WTC11 (cell line): ENCODE data around the gene KLHDC9.

ENCODE experiments used
- CREB1 ChIP-seq: sonication (generic); formaldehyde crosslinking; IDR thresholded peaks from 2 replicates; pipeline ENCODE4 v1.8.0; 2023; ENCODE audit warnings: mild to moderate bottlenecking, missing genetic modification reagents
- ESRRA ChIP-seq: sonication (generic); formaldehyde crosslinking; IDR thresholded peaks from 2 replicates; pipeline ENCODE4 v1.8.1; 2022; ENCODE audit warnings: mild to moderate bottlenecking, missing genetic modification reagents, borderline replicate concordance
- FOXJ3 ChIP-seq: sonication (generic); formaldehyde crosslinking; IDR thresholded peaks from 2 replicates; pipeline ENCODE4 v1.9.0; 2021; ENCODE audit warnings: missing genetic modification reagents, mild to moderate bottlenecking, borderline replicate concordance
- JUN ChIP-seq: sonication (generic); formaldehyde crosslinking; IDR thresholded peaks from 2 replicates; pipeline ENCODE4 v1.8.0; 2023; ENCODE audit warnings: mild to moderate bottlenecking, missing genetic modification reagents
- NFYB ChIP-seq: sonication (generic); formaldehyde crosslinking; conservative IDR thresholded peaks from 2 replicates; pipeline ENCODE4 v1.8.0; 2022; ENCODE audit warnings: low read depth, missing genetic modification reagents
- SP1 ChIP-seq: sonication (generic); formaldehyde crosslinking; conservative IDR thresholded peaks from 2 replicates; pipeline ENCODE4 v1.8.1; 2022; ENCODE audit warnings: missing genetic modification reagents
- TCF7 ChIP-seq: sonication (generic); formaldehyde crosslinking; IDR thresholded peaks from 2 replicates; pipeline ENCODE4 v1.8.0; 2022; ENCODE audit warnings: mild to moderate bottlenecking, low read depth, missing genetic modification reagents, moderate library complexity
- TP53 ChIP-seq: sonication (generic); formaldehyde crosslinking; IDR thresholded peaks from 2 replicates; pipeline ENCODE4 v1.8.1; 2023; ENCODE audit warnings: mild to moderate bottlenecking, missing genetic modification reagents
- ZNF138 ChIP-seq: sonication (generic); formaldehyde crosslinking; conservative IDR thresholded peaks from 2 replicates; pipeline ENCODE4 v1.8.1; 2022; ENCODE audit warnings: mild to moderate bottlenecking, moderate library complexity, missing genetic modification reagents
- TF ChIP-seq, protein P1 (sequence below): fragments of 200-600 bp; IDR thresholded peaks from 2 replicates; pipeline ENCODE4 v1.8.0; 2022; ENCODE audit warnings: antibody characterized with exemption
- TF ChIP-seq, protein P2 (sequence below): sonication (generic); formaldehyde crosslinking; IDR thresholded peaks from 2 replicates; pipeline ENCODE4 v1.8.1; 2023; ENCODE audit warnings: mild to moderate bottlenecking, missing genetic modification reagents, moderate library complexity
- TF ChIP-seq, protein P3 (sequence below): fragments of 250-450 bp; sonication (Bioruptor Pico); IDR thresholded peaks from 2 replicates; pipeline ENCODE4 v1.9.0; 2021; ENCODE audit warnings: moderate library complexity, mild to moderate bottlenecking, inconsistent platforms, borderline replicate concordance

DNA sequence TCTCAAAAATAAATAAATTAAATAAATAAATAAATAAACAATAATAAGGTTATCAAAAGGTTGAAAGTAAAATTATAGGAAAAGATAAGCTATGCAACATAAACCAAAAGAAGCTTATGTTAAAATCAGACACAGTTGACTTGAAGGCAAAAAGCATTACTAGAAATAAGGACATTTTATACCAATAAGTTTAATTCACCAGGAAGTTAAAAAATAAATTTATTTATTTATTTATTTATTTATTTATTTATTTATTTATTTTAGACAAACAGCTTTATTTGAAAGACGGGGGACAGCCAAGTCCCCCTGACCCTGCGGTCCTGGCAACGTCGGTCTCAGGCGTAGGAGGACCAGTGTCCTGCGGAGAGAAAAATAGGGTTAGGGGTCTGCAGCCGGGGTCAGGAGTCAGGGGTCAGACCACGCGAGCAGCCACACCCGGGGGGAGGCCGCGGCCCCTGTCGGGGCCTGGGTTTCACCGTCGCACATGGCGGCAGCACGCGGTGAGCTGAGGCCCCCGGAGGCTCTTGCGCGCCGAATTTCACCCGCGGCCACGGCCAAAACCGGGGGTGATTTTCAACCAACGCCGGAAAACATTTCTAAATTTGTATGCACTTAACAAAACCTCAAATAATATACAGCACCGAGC lies 42.7 kb downstream of the KLHDC9 start:
- TF ChIP-seq, protein P1, sequence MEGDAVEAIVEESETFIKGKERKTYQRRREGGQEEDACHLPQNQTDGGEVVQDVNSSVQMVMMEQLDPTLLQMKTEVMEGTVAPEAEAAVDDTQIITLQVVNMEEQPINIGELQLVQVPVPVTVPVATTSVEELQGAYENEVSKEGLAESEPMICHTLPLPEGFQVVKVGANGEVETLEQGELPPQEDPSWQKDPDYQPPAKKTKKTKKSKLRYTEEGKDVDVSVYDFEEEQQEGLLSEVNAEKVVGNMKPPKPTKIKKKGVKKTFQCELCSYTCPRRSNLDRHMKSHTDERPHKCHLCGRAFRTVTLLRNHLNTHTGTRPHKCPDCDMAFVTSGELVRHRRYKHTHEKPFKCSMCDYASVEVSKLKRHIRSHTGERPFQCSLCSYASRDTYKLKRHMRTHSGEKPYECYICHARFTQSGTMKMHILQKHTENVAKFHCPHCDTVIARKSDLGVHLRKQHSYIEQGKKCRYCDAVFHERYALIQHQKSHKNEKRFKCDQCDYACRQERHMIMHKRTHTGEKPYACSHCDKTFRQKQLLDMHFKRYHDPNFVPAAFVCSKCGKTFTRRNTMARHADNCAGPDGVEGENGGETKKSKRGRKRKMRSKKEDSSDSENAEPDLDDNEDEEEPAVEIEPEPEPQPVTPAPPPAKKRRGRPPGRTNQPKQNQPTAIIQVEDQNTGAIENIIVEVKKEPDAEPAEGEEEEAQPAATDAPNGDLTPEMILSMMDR, result no peak
- no peak for TF ChIP-seq ZNF138 (CRISPR knock-in tag)
- no peak for TF ChIP-seq SP1 (CRISPR knock-in tag)
- no peak for TF ChIP-seq FOXJ3 (CRISPR knock-in tag)
- TF ChIP-seq NFYB (CRISPR knock-in tag), result no peak
- TF ChIP-seq CREB1 (CRISPR knock-in tag), result no peak
- no peak for TF ChIP-seq JUN
- no peak for TF ChIP-seq TP53 (CRISPR knock-in tag)
- TF ChIP-seq, protein P2, sequence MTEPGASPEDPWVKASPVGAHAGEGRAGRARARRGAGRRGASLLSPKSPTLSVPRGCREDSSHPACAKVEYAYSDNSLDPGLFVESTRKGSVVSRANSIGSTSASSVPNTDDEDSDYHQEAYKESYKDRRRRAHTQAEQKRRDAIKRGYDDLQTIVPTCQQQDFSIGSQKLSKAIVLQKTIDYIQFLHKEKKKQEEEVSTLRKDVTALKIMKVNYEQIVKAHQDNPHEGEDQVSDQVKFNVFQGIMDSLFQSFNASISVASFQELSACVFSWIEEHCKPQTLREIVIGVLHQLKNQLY (CRISPR knock-in tag), result no peak
- no peak for TF ChIP-seq ESRRA (CRISPR knock-in tag)
- TF ChIP-seq, protein P3, sequence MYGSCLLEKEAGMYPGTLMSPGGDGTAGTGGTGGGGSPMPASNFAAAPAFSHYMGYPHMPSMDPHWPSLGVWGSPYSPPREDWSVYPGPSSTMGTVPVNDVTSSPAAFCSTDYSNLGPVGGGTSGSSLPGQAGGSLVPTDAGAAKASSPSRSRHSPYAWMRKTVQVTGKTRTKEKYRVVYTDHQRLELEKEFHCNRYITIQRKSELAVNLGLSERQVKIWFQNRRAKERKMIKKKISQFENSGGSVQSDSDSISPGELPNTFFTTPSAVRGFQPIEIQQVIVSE, result no peak
- TF ChIP-seq TCF7 (CRISPR knock-in tag), result no peak
